T-helper 1 cell treated with Interleukin-12 subunit alpha and Interleukin-12 subunit beta and Interleukin-4 antibody, amounts not matched to agents 30 ng/mL and 1 ng/mL, for 36 hours (primary cell): Measurements from ENCODE around the gene CFAP97D2. TPM values are rescaled to one million over a fixed set of nuclear protein-coding genes. Genes with fewer than 3 reads are reported as not detected.
"Not testable (repeated sequence)": the region's sequence is repeated elsewhere in the genome, so short reads cannot be mapped to it uniquely, and the experiment has no call there.

Experiments used
- intact Hi-C: fragments of 100-400 bp; cut with micrococcal nuclease; formaldehyde crosslinking; loops from one replicate; pipeline ENCODE4 v1.15.1; 2024
- total RNA-seq: library from RNA; stranded (reverse); gene quantifications from 2 replicates; pipeline ENCODE4 v1.2.3, GENCODE V29; 2022

Gene CFAP97D2
- total RNA-seq, 1 donor from 2014 or later = 0.42 TPM

GRCh38 chr13:114194853-114195252, 15.8 kb downstream of the CFAP97D2 start:
- intact Hi-C loops = no loop called here

- intact Hi-C loops = no loop called here
Measured at GRCh38 chr13:114196629-114197028, 17.6 kb downstream of the CFAP97D2 start.

DNA sequence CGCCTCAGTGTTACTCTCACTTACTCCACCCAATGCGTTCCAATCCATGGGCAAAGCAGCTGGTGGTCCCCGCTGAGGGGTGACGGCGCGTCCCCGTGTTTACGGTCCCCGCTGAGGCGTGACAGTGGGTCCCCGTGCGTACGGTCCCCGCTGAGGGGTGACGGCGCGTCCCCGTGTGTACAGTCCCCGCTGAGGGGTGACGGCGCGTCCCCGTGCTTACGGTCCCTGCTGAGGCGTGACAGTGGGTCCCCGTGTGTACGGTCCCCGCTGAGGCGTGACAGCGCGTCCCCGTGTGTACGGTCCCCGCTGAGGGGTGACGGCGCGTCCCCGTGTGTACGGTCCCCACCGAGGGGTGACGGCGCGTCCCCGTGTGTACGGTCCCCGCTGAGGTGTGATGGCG, 19.5 kb downstream of the CFAP97D2 start:
- intact Hi-C loops = no loop called here

DNA sequence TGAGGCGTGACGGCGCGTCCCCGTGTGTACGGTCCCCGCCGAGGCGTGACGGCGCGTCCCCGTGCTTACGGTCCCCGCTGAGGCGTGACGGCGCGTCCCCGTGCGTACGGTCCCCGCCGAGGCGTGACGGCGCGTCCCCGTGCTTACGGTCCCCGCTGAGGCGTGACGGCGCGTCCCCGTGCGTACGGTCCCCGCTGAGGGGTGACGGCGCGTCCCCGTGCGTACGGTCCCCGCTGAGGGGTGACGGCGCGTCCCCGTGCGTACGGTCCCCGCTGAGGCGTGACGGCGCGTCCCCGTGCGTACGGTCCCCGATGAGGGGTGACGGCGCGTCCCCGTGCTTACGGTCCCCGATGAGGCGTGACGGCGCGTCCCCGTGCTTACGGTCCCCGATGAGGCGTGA, 20.5 kb downstream of the CFAP97D2 start:
- intact Hi-C loops = not testable (repeated sequence)

GRCh38 chr13:114199954-114200353, 20.9 kb downstream of the CFAP97D2 start:
- intact Hi-C loops = no loop called here

DNA sequence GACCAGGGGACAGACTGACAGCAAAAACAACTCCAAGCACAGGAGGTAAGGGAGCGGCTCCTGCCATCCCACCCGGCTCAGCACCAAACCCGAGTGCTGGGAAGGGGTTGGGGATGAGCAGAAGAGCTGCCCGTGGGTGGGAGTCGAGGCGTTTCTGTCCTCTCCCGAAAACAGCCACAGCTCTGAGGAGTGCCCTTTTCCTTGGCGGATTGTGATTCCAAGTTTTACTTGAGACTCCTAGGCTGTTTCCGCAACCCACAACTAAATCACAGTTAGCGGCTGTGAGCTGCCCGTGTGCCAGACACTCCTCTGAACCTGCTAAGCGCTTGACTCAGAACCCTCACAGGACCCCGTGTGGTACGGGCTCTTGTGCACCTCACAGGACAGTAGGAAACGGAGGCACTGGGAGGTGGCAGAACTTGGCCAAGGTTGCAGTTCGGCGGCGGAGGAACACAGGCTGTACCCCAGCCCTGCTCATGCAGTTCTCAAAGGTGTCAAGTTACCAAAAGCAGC, 21.4 kb downstream of the CFAP97D2 start:
- intact Hi-C loops = no loop called here

- intact Hi-C loops = no loop called here
Measured at GRCh38 chr13:114202581-114202980, 23.5 kb downstream of the CFAP97D2 start.

- intact Hi-C loops = no loop called here
Measured at GRCh38 chr13:114203536-114203935, 24.5 kb downstream of the CFAP97D2 start.

DNA sequence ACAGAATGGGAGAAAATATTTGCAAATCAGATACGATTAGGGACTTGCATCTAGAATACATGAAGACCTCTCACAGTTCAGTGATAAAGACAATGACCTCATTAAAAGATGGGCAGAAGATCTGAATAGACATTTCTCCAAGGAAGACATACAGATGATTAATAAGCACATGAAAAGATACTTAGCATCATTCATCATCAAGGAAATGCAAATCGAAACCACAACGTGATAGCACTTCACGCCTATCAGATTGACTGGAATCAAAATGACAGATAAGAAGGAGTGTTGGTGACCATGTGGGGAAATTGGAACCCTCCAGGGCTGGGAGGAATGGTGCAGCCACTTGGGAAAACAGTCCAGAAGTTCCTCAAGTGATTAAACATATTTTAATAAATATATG, 25.8 kb downstream of the CFAP97D2 start:
- intact Hi-C loops = no loop called here

- intact Hi-C loops = no loop called here
Measured at GRCh38 chr13:114208134-114208533, 29.1 kb downstream of the CFAP97D2 start.

- intact Hi-C loops = no loop called here
Measured at GRCh38 chr13:114211446-114212157, 32.5 kb downstream of the CFAP97D2 start.

DNA sequence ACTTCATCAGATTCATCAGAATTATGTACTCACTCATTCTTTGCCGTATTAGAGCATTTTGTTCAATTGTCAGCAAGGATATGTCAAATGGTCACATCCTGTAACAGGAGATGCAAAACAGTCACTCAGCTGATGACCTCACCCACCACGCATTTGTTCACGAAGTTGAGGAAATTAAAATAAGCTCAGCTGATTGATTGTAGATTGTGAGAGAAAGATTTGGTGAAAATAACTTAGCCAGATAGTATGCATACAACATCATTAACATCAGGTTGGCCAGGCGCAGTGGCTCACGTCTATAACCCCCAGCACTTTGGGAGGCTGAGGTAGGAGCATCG, 33.1 kb downstream of the CFAP97D2 start:
- intact Hi-C loops = no loop called here

GRCh38 chr13:114213980-114214379, 34.9 kb downstream of the CFAP97D2 start:
- intact Hi-C loops = no loop called here

DNA sequence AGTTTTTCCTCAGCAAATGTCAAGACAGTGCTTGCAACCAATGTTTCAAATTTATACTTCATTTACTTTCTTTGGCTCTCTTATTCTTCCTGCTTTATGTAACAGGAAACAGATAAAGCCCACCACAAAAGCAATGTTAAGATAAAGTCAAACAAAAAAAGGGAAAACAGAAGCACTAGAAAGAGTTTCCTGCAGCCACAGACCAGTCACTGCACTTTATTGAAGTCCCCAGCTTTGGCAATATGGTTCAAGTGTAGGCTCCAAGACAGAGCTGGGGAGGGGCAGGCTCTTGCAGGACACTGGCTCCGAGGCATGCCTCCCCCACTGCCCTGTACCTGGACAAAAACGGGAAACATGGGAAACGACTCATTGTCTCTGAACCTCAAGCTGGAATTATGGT, 40.3 kb downstream of the CFAP97D2 start:
- intact Hi-C loops = no loop called here

GRCh38 chr13:114222461-114222968, 43.5 kb downstream of the CFAP97D2 start:
- intact Hi-C loops = no loop called here

DNA sequence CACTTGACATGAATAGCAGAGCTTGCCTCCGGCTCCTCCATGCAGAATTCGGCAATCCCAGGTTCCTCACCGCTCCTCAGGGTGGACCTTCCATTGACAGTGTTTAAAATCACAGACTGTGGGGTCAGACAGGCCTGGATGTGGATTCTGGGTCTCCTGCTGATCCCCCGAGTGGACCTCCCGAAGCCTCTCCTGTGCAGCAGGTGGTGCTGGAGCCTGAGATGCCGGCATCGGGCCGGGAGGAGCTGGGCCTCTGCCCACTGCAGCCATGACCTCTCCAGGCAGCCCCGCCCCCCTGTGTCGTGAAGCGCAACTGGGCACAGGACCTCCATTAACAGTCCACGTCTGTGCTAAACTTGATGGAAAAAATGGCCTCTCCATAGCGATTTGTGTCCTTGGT, 45.1 kb downstream of the CFAP97D2 start:
- intact Hi-C loops = no loop called here

- intact Hi-C loops = loop anchor here (1.0 to 5.0 kb wide), 8 partner anchors 82 to 408 kb away; no protein-coding TSS in a partner anchor
Measured at GRCh38 chr13:114225610-114226009, 46.6 kb downstream of the CFAP97D2 start.

- intact Hi-C loops = loop anchor here (1.0 to 5.0 kb wide), 8 partner anchors 83 to 409 kb away; no protein-coding TSS in a partner anchor
Measured at GRCh38 chr13:114226088-114226487, 47.0 kb downstream of the CFAP97D2 start.

- intact Hi-C loops = loop anchor here (1.0 to 5.0 kb wide), 9 partner anchors 8 to 410 kb away; no protein-coding TSS in a partner anchor
Measured at GRCh38 chr13:114226699-114227323, 47.8 kb downstream of the CFAP97D2 start.

GRCh38 chr13:114227528-114227927, 48.5 kb downstream of the CFAP97D2 start:
- intact Hi-C loops = loop anchor here (1.0 to 5.0 kb wide), 2 partner anchors 8 to 180 kb away; no protein-coding TSS in a partner anchor

GRCh38 chr13:114228176-114228575, 49.1 kb downstream of the CFAP97D2 start:
- intact Hi-C loops = loop anchor here (5.0 kb wide), 1 partner anchor 181 kb away; no protein-coding TSS in a partner anchor

DNA sequence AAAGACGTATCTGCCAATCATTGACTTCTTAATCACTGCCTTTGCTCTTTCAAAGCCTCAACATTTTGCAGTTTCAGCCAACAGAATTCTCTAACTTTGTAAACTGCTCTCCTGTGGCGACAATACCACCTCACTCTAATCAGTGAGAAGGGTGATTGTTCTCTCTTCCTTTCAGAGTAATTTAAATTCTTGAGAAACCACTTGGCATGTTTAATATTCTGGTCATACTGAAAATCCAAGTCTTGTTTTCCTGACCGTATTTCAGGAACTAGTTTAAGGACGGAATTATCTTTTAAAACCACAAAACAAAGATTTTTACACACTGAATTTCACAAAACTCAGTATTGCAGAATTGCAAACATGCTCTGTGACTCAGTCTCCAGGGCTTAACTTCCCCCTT, 50.4 kb downstream of the CFAP97D2 start:
- intact Hi-C loops = loop anchor here (5.0 kb wide), 1 partner anchor 182 kb away; no protein-coding TSS in a partner anchor
